IMR-90 (cell line): ENCODE measurements around the gene IER5. TPM values are rescaled to one million over a fixed set of nuclear protein-coding genes. Genes with fewer than 3 reads are reported as not detected.

Experiments used
- ATAC-seq: fragments of 200-7000 bp; cut with Tn5 transposase; 2 replicates; pipeline ENCODE4 v1.9.1; 2020; ENCODE audit warnings: low read depth, mild to moderate bottlenecking, moderate library complexity
- BruUV-seq: library from RNA; stranded (reverse); fragments of 400-500 nt; replicated peaks from 2 replicates; lab custom pipeline; 2021; lab: Mats Ljungman, UMichigan
- CTCF ChIA-PET: fragments of 300-600 bp; formaldehyde crosslinking; extraction: SDS; loops from one replicate; lab custom pipeline; 2021; ENCODE audit warnings: antibody characterized with exemption; lab: Yijun Ruan, JAX
- POLR2A ChIA-PET: fragments of 300-600 bp; sonication (Branson Sonifier 250); formaldehyde crosslinking; loops from one replicate; lab custom pipeline; 2022; ENCODE audit warnings: antibody characterized with exemption; ENCODE audit not compliant: unreplicated experiment; lab: Charles Lee
- DNase-seq: peaks from one replicate; pipeline ENCODE4 v3.0.0; 2013
- H2AFZ ChIP-seq: replicated peaks from 2 replicates; pipeline ENCODE3; 2013; ENCODE audit warnings: low read length, mild to moderate bottlenecking; ENCODE audit not compliant: poor library complexity
- H2AK5ac ChIP-seq: 2 replicates; pipeline ENCODE4 v1.6.1; 2013; ENCODE audit warnings: low read depth, low read length, inconsistent platforms
- H2AK9ac ChIP-seq: replicated peaks from 2 replicates; pipeline ENCODE3; 2013; ENCODE audit warnings: mild to moderate bottlenecking, low read depth, low read length, moderate library complexity; ENCODE audit not compliant: poor library complexity
- H2BK120ac ChIP-seq: 2 replicates; pipeline ENCODE4 v1.6.1; 2013; ENCODE audit warnings: low read depth, low read length, inconsistent platforms
- H2BK15ac ChIP-seq: 3 replicates; pipeline ENCODE4 v1.6.1; 2013; ENCODE audit warnings: low read depth, low read length, inconsistent platforms
- H2BK20ac ChIP-seq: 2 replicates; pipeline ENCODE4 v1.6.1; 2013; ENCODE audit warnings: low read depth, mild to moderate bottlenecking, inconsistent platforms, low read length, moderate library complexity
- H2BK5ac ChIP-seq: 2 replicates; pipeline ENCODE4 v1.6.1; 2013; ENCODE audit warnings: mild to moderate bottlenecking, low read depth, low read length, inconsistent platforms; ENCODE audit not compliant: poor library complexity, severe bottlenecking
- H3K14ac ChIP-seq: replicated peaks from 2 replicates; pipeline ENCODE4 v1.6.1; 2013; ENCODE audit warnings: low read depth, low read length, inconsistent platforms
- H3K18ac ChIP-seq: 2 replicates; pipeline ENCODE4 v1.6.1; 2013; ENCODE audit warnings: low read depth, low read length, control low read depth
- H3K23ac ChIP-seq: 2 replicates; pipeline ENCODE4 v1.6.1; 2013; ENCODE audit warnings: low read depth, low read length, inconsistent platforms
- H3K27ac ChIP-seq: 2 replicates; pipeline ENCODE4 v1.5.1; 2013; ENCODE audit warnings: mild to moderate bottlenecking, control low read depth, low read length; ENCODE audit not compliant: insufficient read depth
- H3K27me3 ChIP-seq: 2 replicates; pipeline ENCODE4 v1.6.1; 2013; ENCODE audit warnings: low read length; ENCODE audit not compliant: control insufficient read depth, insufficient read depth
- H3K36me3 ChIP-seq: 2 replicates; pipeline ENCODE4 v1.6.1; 2013; ENCODE audit warnings: low read length, mixed read lengths; ENCODE audit not compliant: control insufficient read depth, insufficient read depth
- H3K4ac ChIP-seq: 2 replicates; pipeline ENCODE4 v1.6.1; 2013; ENCODE audit warnings: low read depth, low read length, inconsistent platforms
- H3K4me1 ChIP-seq: 2 replicates; pipeline ENCODE4 v1.6.1; 2013; ENCODE audit warnings: low read length, mixed read lengths; ENCODE audit not compliant: control insufficient read depth, insufficient read depth
- H3K4me2 ChIP-seq: 2 replicates; pipeline ENCODE4 v1.6.1; 2013; ENCODE audit warnings: low read depth, mild to moderate bottlenecking, control low read depth, low read length, moderate library complexity
- H3K4me3 ChIP-seq: 2 replicates; pipeline ENCODE4 v1.5.1; 2013; ENCODE audit warnings: low read depth, mild to moderate bottlenecking, control low read depth, low read length, moderate library complexity; ENCODE audit not compliant: insufficient read depth
- H3K56ac ChIP-seq: 2 replicates; pipeline ENCODE4 v1.6.1; 2013; ENCODE audit warnings: low read length, inconsistent platforms; ENCODE audit not compliant: insufficient read depth; ENCODE audit errors: extremely low read depth
- H3K79me1 ChIP-seq, 2 experiments: 2 replicates each; pipeline ENCODE4 v1.6.1; 2013; ENCODE audit warnings: low read length in 2 of 2, inconsistent platforms in 1 of 2, low read depth in 1 of 2
- H3K9ac ChIP-seq: 2 replicates; pipeline ENCODE4 v1.6.1; 2013; ENCODE audit warnings: low read depth, low read length, control low read depth
- H3K9me1 ChIP-seq: 2 replicates; pipeline ENCODE4 v1.6.1; 2013; ENCODE audit warnings: low read length, inconsistent platforms; ENCODE audit not compliant: insufficient read depth
- H3K9me3 ChIP-seq: 2 replicates; pipeline ENCODE4 v1.6.1; 2013; ENCODE audit warnings: low read length; ENCODE audit not compliant: control insufficient read depth, insufficient read depth
- H4K20me1 ChIP-seq: 2 replicates; pipeline ENCODE4 v1.6.1; 2013; ENCODE audit warnings: low read length, inconsistent platforms; ENCODE audit not compliant: insufficient read depth
- H4K5ac ChIP-seq: 2 replicates; pipeline ENCODE4 v1.6.1; 2013; ENCODE audit warnings: mild to moderate bottlenecking, low read depth, low read length, control low read depth
- H4K8ac ChIP-seq, 2 experiments: 2 replicates each; pipeline ENCODE4 v1.6.1; 2013; ENCODE audit warnings: low read depth in 2 of 2, low read length in 2 of 2, control low read depth in 1 of 2, inconsistent platforms in 1 of 2
- H4K91ac ChIP-seq: 2 replicates; pipeline ENCODE4 v1.6.1; 2013; ENCODE audit warnings: low read depth, low read length, inconsistent platforms; ENCODE audit not compliant: insufficient read depth
- BHLHE40 ChIP-seq: fragments of 150-350 bp; IDR thresholded peaks from 2 replicates; pipeline ENCODE4 v1.6.1; 2016; ENCODE audit warnings: mild to moderate bottlenecking, low read depth, low read length
- CHD1 ChIP-seq: IDR thresholded peaks from 2 replicates; pipeline ENCODE4 v1.6.1; 2012; ENCODE audit warnings: low read depth, low read length, improper control_type of control experiment
- FOS ChIP-seq: fragments of 150-350 bp; IDR thresholded peaks from 2 replicates; pipeline ENCODE4 v1.6.1; 2016; ENCODE audit warnings: low read depth, low read length
- MAFK ChIP-seq: IDR thresholded peaks from 2 replicates; pipeline ENCODE4 v1.6.1; 2012; ENCODE audit warnings: low read depth, low read length, improper control_type of control experiment
- POLR2A ChIP-seq: IDR thresholded peaks from 2 replicates; pipeline ENCODE4 v1.6.1; 2012; ENCODE audit warnings: mild to moderate bottlenecking, low read depth, low read length
- RAD21 ChIP-seq: IDR thresholded peaks from 2 replicates; pipeline ENCODE4 v1.6.1; 2012; ENCODE audit warnings: low read length, improper control_type of control experiment
- RFX5 ChIP-seq: IDR thresholded peaks from 2 replicates; pipeline ENCODE4 v1.8.0; 2012; ENCODE audit warnings: low read depth, mild to moderate bottlenecking, low read length, moderate library complexity
- WGBS, 2 experiments: methylation state at CpG; one replicate each; pipeline versions ENCODE4 v1.1.5 to v1.1.7; 2013; ENCODE audit warnings: missing lambda C conversion rate in 2 of 2; ENCODE audit not compliant: insufficient read length in 1 of 2; ENCODE audit errors: extremely low coverage in 2 of 2; 5-methylcytosine and 5-hydroxymethylcytosine counted together
- dilution Hi-C: fragments of 300-500 bp; cut with HindIII; formaldehyde crosslinking; loops from one replicate; pipeline ENCODE4 v1.14.3; 2018; ENCODE audit warnings: low sequenced_read_pairs; ENCODE audit not compliant: unreplicated experiment
- in situ Hi-C: fragments of 300-500 bp; cut with MboI; formaldehyde crosslinking; loops from 3 replicates; pipeline ENCODE4 v1.14.3; 2019; ENCODE audit warnings: low sequenced_read_pairs, inconsistent platforms, mixed read lengths
- intact Hi-C: fragments of 100-400 bp; cut with micrococcal nuclease; formaldehyde crosslinking; loops from 2 replicates; pipeline ENCODE4 v1.10.0; 2022
- polyA plus RNA-seq, 3 experiments: library from polyadenylated mRNA; depleted of rRNA; stranded (reverse); fragments of >200 nt; gene quantifications; 2 replicates each; pipeline ENCODE4 v1.2.3, GENCODE V29; 2012; ENCODE audit warnings: low replicate concordance in 1 of 3
- total RNA-seq: library from RNA; depleted of rRNA; stranded (reverse); fragments of >200 nt; gene quantifications from 2 replicates; pipeline ENCODE4 v1.2.3, GENCODE V29; 2012

Gene IER5
- total and polyA plus RNA-seq, 2 of the 4 experiments (the other 2 are of a cell fraction): 15.8 to 27.1 TPM

GRCh38 chr1:181135815-181136737 is 47.6 kb downstream of the IER5 start:
- Histone ChIP-seq H2AFZ (peak overlapping the region; percentile 78), H3K4ac (peak overlapping the region; percentile 99)
- TSS peak; percentile 89 for BruUV-seq

More at GRCh38 chr1:181135815-181136737, 47.6 kb downstream of the IER5 start:
- ChIA-PET CTCF (interaction anchor here (0.6 to 1.4 kb wide), 7 partner anchors 26 to 254 kb away, joined by 3 to 4 read pairs (median 3); no protein-coding TSS in a partner anchor), POLR2A (interaction anchor here (0.9 to 1.5 kb wide), 5 partner anchors 41 to 47 kb away, joined by 3 to 6 read pairs (median 4); no protein-coding TSS in a partner anchor)
- Histone ChIP-seq H3K23ac (peak overlapping the region; percentile 100), H3K27ac (peak overlapping the region; percentile 98), H4K91ac (peak overlapping the region; percentile 98), H3K9ac (peak overlapping the region; percentile 79), H3K9me1 (peaks cover 33% of the 10 kb centered on the region), H2BK20ac (peak overlapping the region; percentile 100), H3K56ac (peak overlapping the region; percentile 99), H2AK9ac (peak overlapping the region; percentile 99), H3K18ac (peak overlapping the region; percentile 95), H3K4me1 (peaks cover 33% of the 10 kb centered on the region), H2BK5ac (peak overlapping the region; percentile 100), H4K20me1 (no peaks in the 10 kb centered on the region), H4K8ac (peak overlapping the region; percentile 99), H3K4me2 (peak overlapping the region; percentile 52), H2AK5ac (peak overlapping the region; percentile 100), H3K4me3 (no peak overlapping the region), H3K79me1 (peaks cover 4 to 36% of the 10 kb centered on the region in 2 experiments; a peak in 2 of 4 replicates), H2BK120ac (peak overlapping the region; percentile 99), H3K9me3 (no peaks in the 10 kb centered on the region), H4K5ac (peak overlapping the region; percentile 99), H3K36me3 (no peaks in the 10 kb centered on the region), H3K27me3 (no peaks in the 10 kb centered on the region), H3K14ac (peak overlapping the region; percentile 100), H2BK15ac (peak overlapping the region; percentile 100)
- TF ChIP-seq FOS: no peak
- no peak for TF ChIP-seq RFX5
- TF ChIP-seq CHD1: no peak
- TF ChIP-seq BHLHE40: 0 out of 2 replicates have a peak, but pooled peaks have one; percentile 10
- TF ChIP-seq POLR2A: no peak; the same call in none of the 2 replicates
- TF ChIP-seq MAFK: no peak
- TF ChIP-seq RAD21: no peak
- in situ Hi-C loops (loop anchor here (5.0 kb wide), 1 partner anchor 39 kb away; no protein-coding TSS in a partner anchor), intact Hi-C loops (no loop called here), dilution Hi-C loops (no loop called here)
- DNase-seq (peak; percentile 94), ATAC-seq (peak; percentile 65)
- WGBS, 2 experiments: 50% methylated on average over 3 of the region's 12 CpGs; no CpG with 5 or more reads in 1 of the 2 experiments
